Fibroblast of skin of scalp (primary cell): ENCODE results near the gene GAS2L2. TPM values are rescaled to one million over a fixed set of nuclear protein-coding genes. Genes with fewer than 3 reads are reported as not detected.

ENCODE experiments used
- DNase-seq: peaks from one replicate; pipeline ENCODE4 v3.0.0-alpha.2; 2013
- polyA plus RNA-seq, 2 experiments: library from polyadenylated mRNA; unstranded; fragments of 120-200 nt; gene quantifications; one replicate each; pipeline ENCODE4 v1.2.1, GENCODE V29; 2013; ENCODE audit not compliant: insufficient read length in 2 of 2

The GAS2L2 gene
- polyA plus RNA-seq (2013, experiment 1 of 2; ENCODE audit: insufficient read length): not detected
- polyA plus RNA-seq (2013, experiment 2 of 2; ENCODE audit: insufficient read length): 0.09 TPM

DNA sequence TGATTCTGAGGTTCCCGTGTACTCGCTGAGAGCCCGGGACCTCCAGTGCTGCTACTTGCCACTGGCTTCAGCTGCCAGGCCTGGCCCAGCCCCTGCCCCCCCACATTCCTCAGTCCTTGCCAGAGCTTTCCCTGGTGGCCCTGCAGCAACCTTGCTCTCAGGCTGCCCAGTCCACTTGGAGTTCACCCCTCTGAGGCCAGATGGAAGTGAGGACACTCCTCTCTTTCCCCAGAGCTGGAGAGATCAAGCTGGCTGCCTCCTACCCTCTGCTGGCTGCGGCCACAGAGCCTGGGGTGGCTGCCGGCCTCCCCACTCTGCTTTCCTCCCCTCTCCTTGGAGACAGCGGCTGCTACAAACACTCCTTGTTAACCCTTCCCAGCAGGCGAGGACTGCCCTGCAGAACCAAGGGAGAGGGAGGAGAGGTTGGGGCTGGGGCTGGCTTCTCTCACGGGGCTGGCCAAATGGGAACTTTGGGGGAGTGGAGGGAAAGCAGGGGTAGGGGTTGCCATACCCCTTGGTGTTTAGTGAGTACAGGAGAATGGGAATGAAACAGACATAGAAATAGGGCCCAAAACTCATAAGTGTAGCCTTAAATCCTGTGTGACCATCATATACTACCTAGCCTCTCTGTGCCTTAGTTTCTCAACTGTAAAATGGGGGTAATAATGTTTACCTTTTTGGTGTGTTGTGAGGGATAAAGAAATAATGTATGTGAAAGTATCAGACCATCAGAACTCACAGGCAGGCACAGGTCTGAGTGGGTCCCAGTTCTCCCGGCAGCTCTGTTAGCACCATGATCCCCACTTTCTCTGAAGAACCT lies at the start of gene GAS2L2:
Gene GAS2L2 (minus strand): TSS at position 295 of the 820 bp plus-strand sequence. CDS start 389 bp downstream, outside the sequence.
- DNase-seq: no peak

- DNase-seq: no peak
Observed at GRCh38 chr17:35801583-35802224, 48.7 kb upstream of the GAS2L2 start.

GRCh38 chr17:35799942-35800341 lies 46.9 kb upstream of the GAS2L2 start:
- peak; percentile 82 for DNase-seq

- DNase-seq: no peak
Observed at GRCh38 chr17:35797918-35798317, 44.9 kb upstream of the GAS2L2 start.

GRCh38 chr17:35797370-35797769 lies 44.3 kb upstream of the GAS2L2 start:
- no peak for DNase-seq

- DNase-seq: no peak
Observed at GRCh38 chr17:35796942-35797341, 43.9 kb upstream of the GAS2L2 start.

DNA sequence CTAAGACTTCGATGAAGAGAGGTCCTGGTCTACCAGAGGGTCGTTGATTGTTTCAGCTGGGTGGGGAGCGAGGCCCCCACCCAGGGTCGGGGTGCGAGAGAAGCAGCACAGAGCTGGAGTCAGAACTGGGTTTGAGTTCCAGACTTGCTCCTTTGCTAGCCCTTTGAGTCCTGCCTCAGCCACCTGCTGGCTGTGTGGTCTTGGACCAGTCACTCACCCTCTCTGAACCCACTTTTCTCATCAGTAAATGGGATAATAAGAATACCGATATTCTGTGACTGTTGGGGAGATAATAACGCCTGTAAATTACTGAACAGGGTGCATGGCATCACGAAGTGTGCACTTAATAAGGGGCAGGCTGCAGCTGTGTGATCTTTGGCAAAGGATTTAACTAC lies 42.8 kb upstream of the GAS2L2 start:
- no peak for DNase-seq

DNA sequence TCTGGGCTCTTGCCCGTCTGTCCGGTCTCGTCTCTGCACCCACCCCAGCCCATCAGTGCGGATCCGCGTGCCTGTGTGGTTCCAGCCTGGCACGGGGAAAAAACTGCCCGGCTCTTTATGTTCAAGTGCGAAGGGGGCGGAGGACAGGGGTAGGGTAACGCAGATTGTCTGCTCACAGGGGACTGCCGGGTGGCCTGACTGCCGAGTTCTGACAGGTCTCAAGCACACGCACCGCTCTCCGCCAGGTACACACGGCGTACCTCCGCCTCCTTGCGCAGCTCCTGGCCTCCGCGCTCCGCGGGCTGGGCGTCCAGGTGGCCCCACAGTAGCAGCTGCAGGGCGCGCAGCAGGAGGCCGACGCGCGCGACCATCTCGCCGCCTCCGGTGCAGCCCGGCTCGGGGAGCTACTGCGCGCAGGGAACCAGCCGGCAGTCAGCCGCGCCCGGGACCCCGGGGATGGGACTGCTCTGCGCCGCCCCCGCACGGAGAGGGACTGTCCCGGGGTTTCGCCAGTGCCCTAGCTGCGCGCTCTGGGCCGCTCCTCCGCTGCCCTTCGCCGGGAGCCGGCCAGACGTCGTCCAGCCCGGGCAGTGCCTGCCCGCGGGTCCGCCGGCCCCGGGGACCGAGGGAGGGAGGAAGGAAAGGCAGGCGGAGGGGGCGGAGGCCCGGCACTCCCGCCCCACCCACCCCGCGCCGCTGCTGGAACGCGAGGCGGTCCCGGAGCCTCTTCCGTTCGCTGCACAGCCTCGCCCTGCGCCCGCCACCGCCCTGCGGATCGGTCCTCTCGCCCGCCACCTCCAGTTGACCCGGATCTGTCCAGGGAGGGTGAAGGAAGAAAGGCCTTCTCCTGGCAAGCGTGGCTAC lies 42.2 kb upstream of the GAS2L2 start, which contains the start of gene MMP28:
Gene MMP28 (minus strand): TSS at position 635 of the 864 bp plus-strand sequence. CDS start 264 bp downstream, at position 371.
- no peak for DNase-seq

DNA sequence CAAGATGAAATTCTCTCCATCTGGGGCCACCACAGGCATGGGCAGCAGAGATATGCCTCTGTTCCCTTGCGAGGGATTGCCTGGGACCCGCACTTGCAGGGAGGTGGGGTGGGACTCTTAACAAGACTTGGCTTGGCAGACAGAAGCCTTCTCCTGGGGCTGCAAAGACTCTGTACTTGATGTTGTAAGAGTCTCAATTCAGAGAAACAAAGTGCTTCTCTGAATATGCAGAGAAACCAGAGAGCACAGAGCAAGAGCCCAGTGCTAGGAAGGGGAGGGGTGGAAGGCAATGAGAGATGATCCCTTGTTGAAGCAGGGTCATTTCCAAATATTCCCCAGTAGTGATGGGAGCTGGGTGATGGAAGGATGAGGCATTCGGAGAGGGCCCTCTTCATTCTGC lies 40.2 kb upstream of the GAS2L2 start:
- no peak for DNase-seq

DNA sequence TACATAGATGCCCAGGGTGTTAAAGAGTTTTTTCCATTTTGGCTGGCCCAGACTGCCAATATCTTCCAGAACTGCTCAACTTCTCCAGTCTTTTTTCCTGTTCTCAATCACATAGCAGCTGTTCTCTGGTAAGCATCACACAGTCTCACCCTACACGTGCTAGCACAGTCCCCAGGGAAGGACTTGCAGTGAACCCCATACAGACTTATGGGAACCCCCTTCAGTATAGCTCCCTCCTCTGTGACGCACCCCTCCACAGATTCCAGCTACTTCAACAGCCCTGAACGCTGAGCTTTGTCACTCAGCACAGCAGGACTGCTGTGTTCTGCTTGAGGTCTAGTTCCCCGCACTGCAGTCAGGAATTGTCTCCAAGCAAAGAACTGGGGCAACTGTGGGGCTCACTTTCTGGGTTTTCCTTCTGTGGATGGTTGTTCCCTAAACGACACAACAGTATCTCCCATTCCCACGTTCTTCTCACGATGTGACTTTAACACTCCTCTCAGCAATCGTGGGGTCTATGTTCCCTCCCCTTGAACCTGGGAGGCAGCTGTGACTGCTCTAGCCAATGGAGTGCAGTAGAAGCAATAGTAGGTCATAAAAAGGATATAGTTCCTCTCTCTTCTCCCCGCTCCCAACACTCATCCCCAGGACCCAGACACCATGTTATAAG lies 38.8 kb upstream of the GAS2L2 start:
- no peak for DNase-seq

- DNase-seq: no peak
Observed at GRCh38 chr17:35790841-35791240, 37.8 kb upstream of the GAS2L2 start.

- peak; percentile 90 for DNase-seq
Observed at GRCh38 chr17:35788477-35789368, 35.7 kb upstream of the GAS2L2 start.

DNA sequence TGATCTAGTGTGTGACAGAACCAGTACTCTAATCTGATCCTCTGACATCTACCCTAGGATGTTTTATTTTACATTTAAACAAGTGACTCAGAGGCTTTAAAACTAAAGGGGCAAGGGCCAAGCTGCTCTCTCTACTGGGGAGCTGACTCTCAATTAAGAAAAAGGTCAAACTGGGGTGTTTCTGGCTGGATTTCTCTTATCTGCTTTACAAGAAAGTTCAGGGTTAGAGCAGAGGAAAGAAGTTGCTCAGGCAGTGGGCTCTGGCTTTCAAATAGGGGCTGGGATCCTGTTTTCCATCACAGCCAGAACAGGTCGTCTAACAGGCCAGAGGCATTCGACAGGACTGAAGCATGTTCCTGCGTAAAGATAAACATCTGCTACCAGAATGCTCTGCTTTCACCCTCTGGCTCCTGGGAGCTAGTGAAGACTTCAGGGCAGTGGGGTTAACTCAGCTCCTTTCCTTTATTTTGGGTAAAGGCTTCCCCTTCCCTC lies 33.9 kb upstream of the GAS2L2 start:
- DNase-seq: no peak

DNA sequence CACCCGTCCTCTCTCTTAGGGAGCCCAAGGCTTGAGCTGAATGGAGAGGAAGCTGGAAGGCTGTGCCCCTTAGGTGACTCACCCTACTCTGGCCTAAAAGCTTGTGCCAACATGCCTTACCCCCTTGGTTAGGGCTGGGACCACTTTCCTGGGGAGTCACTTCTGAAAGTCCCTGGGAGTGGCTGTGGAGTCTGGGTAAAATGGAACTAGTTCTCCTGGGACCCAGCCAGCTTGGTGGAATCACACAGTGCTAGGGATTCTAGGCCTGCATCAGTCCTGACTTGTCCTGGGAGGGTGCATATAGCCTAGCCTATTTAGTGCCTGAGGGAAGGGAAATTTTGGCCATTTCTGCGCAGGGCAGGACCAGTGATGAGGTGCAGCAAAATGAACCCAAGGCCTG lies 31.9 kb upstream of the GAS2L2 start:
- DNase-seq: no peak

DNA sequence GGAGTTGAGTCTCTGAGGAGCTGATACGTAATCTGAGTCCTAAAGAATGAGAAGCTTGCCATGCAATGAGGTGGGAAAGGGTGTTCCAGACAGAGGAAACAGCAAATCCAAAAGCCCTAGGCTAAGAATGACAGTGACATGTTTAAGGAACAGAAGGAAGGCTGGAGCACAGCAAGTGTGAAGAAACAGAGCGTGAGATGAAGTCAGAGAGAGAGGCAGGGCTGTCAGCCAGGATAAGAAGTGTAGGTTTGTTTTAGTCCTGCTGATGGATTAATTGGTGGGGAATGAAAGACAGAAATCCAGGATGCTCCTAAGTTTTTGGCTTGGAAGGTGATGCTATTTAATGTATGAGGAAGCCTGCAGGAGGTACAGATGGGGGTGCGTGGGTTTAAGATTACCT lies 27.9 kb upstream of the GAS2L2 start:
- DNase-seq: no peak

GRCh38 chr17:35778641-35779196 lies 25.7 kb upstream of the GAS2L2 start:
- no peak for DNase-seq

GRCh38 chr17:35775583-35775982 lies 22.5 kb upstream of the GAS2L2 start:
- no peak for DNase-seq

- no peak for DNase-seq
Observed at GRCh38 chr17:35775039-35775438, 22.0 kb upstream of the GAS2L2 start.

- DNase-seq: peak; percentile 68
Observed at GRCh38 chr17:35774499-35774898, 21.5 kb upstream of the GAS2L2 start.

DNA sequence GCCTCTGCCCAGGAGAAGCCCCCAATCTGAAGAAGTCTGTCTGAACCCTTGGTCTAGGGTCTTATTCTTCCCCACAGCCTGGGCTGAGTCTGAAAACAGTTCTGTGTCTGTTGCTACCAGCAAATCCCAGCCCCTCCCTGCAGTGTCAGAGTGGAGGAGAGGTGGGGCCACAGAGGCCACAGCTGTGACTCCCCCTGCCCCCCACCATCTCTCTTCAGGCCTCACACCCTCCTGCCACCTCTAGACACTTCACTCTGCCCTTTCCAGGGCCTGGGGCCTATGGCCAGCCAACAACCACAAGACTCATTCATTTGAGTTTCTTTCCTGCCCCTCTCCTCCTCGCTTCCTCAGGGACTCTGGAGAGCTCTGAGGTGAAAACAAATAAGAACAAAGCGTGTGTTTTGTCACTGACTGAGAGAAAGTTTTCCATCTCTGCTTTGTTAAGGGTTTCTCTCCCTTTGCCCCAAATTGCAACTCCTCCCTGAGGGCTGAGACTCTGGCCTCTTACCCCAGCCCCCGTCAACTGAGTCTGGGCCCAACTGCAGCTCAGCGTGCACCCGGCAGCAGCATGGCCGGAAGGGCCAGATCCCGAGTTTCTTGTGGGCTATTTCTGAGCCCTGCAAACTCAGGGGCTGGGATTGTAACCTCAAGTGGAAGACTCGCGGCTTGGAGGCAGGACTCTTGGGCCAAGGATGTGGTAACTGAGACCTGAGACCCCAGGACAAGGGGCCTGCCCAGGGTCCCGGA lies 20.8 kb upstream of the GAS2L2 start:
- no peak for DNase-seq
